ENCODE measurements around the gene CFAP20.

DNA sequence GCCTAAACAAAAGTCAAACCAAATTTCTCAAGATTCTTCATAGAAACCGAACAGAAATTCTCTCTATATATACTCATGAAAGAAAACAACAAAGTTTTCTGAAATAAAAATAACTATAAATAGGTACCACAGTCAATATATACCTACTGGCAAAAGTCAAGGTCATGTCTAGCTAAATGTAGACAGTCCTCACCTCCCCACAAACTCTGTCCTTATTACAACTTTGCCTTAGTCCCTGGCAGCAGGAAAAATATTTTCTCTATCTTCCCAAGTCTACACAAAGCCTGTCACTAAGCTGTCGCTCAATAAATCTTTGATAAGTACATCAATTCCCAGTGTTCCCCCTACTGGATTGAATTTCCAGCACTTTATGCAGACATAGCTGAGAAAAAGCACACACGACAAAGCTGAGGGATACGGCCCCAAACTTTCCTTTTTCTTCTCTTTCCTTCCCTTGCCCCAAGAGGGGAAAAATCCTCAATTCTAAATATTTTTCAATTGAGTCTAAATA, 2.7 kb downstream of the CFAP20 start:
- no peak for TF ChIP-seq POLR2A (IDR thresholded peaks at IDR 0.05)
- TF ChIP-seq, protein P1, sequence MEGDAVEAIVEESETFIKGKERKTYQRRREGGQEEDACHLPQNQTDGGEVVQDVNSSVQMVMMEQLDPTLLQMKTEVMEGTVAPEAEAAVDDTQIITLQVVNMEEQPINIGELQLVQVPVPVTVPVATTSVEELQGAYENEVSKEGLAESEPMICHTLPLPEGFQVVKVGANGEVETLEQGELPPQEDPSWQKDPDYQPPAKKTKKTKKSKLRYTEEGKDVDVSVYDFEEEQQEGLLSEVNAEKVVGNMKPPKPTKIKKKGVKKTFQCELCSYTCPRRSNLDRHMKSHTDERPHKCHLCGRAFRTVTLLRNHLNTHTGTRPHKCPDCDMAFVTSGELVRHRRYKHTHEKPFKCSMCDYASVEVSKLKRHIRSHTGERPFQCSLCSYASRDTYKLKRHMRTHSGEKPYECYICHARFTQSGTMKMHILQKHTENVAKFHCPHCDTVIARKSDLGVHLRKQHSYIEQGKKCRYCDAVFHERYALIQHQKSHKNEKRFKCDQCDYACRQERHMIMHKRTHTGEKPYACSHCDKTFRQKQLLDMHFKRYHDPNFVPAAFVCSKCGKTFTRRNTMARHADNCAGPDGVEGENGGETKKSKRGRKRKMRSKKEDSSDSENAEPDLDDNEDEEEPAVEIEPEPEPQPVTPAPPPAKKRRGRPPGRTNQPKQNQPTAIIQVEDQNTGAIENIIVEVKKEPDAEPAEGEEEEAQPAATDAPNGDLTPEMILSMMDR (IDR thresholded peaks at IDR 0.05): no peak
